ENCODE data around the gene ACTMAP.
"Not testable (repeated sequence)": the region's sequence is repeated elsewhere in the genome, so short reads cannot be mapped to it uniquely, and the experiment has no call there.

ACTMAP gene, protein sequence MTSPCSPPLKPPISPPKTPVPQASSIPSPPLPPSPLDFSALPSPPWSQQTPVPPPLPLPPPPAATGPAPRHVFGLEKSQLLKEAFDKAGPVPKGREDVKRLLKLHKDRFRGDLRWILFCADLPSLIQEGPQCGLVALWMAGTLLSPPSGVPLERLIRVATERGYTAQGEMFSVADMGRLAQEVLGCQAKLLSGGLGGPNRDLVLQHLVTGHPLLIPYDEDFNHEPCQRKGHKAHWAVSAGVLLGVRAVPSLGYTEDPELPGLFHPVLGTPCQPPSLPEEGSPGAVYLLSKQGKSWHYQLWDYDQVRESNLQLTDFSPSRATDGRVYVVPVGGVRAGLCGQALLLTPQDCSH

DNA sequence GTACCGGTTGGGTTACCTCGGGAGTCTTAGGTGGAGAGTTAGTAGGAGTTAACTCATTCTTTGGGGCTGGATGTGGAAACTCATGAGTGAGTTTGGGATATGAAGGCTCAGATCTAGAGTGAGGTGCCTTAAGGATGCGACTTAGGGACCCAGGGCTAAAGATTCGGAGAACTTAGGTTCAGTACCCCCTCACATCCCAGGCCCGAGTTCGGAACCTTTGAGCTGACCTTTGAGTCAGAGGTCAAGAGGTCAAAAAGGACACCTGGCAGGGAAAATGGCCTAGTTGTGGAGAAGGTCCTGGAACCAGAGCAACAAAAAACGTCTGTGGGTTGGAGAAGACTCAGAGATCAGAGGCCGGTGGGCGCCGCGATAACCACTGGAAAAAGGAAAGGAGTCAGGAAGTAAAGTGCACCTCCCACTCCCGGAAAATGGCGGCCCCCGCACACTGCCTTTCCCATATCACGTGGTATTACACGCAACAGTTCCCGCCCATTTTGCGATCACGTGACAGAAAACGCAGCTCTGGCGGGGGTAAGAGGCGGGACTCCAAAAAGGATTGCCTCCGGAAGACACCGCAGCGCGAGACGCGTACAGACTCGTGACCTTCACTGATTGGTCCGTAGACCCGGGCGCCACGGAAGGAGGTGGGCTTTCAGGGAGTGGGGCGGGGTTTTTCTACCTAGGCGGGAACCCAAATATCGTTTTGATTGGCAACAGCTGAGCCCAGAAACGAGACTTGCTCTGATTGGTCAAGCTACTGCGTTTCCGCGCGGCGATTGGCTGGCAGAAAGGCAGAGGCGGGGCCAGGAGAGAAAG lies at the start of gene ACTMAP:
Gene ACTMAP, minus strand, starts transcription at position 420 of the 816 bp plus-strand sequence. CDS start 674 bp downstream, outside the sequence.
- DNase-seq (ENCODE audit: low spot score): peak; percentile 100

DNA sequence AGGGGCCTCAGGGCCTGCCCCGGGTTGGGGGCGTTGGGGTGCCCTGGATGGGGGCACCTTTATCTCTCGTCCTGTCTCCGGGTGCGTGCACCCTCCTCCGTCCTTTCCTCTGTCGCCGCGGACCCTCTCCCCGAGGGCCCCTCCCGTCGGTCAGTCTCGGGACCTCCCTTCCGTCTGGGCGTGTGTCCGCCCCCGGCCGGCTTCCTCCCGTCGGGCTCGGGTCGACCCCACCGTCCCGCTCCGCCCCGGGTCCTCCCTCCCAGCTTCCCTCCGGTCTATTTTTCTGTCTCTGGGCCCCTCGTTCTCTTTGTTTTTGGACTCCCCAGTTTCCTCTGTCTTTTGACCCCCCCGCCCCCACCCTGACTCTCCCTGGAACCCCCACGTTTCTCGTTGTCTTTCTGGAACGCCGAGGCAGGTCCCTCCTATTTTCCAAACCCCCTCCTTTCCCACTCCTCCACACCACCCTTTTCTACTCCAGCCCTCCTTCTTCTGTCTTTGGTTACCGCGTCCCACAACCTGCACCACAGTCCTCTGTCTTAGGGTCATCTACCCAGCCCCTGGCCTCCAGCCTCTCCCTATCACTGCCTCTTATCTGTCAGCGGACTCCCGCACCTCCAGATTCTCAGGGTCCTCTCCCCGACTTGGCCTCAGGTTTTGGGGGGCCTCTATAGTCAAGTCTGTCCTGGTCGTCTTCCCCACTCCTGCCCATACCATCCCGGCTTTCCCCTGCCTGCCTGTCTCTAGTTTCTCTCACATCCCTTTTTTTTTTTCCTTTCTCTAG lies 49.5 kb upstream of the ACTMAP start:
- peak; percentile 41 for DNase-seq (ENCODE audit: low spot score)

DNA sequence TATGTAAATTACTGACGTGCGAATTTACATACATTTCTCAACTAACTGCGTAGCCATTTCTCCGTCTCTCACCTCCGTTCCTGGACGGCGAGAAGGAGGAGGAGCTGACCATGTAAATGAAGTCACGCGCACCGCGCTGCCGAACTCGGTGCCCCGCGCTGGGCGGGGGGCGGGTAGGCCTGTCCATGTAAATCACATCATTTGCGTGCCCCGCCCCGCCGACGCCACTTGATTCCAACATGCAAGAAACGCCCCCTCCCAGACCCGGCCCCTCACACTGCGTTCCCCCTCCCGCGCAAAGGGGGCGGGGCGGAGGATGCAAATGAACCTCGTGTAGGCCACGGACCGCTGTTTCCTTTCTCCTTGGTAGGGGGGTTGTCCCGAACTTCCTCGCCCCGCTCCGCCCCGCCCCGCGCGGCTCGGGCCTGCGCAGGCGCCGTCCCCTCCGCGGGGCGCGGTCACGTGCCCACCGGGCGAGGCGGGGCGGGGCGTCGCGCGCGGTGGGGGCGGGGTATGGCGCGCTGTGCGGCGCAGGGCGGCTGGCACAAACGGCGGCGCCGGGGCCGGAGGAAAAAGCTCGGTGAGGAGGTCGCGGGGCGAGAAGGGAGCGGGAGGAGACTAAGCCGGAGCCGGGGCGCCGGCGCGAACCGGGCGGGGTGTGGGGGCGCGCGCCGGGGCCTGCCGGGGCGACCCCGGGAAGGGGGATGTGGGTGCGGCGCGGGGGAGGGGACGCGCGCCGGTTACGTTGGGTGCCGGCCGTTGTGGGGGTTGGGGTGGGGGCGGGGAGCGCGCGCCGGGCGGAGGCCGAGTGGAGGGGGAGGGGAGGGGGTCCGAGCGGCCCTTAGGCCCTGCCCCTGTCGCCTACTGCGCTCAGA lies 48.6 kb upstream of the ACTMAP start, which contains the start of gene EGLN2:
Gene EGLN2, plus strand, starts transcription at position 509 of the 875 bp plus-strand sequence. CDS start 1,382 bp downstream, outside the sequence.
- peak; percentile 100 for DNase-seq (ENCODE audit: low spot score)

DNA sequence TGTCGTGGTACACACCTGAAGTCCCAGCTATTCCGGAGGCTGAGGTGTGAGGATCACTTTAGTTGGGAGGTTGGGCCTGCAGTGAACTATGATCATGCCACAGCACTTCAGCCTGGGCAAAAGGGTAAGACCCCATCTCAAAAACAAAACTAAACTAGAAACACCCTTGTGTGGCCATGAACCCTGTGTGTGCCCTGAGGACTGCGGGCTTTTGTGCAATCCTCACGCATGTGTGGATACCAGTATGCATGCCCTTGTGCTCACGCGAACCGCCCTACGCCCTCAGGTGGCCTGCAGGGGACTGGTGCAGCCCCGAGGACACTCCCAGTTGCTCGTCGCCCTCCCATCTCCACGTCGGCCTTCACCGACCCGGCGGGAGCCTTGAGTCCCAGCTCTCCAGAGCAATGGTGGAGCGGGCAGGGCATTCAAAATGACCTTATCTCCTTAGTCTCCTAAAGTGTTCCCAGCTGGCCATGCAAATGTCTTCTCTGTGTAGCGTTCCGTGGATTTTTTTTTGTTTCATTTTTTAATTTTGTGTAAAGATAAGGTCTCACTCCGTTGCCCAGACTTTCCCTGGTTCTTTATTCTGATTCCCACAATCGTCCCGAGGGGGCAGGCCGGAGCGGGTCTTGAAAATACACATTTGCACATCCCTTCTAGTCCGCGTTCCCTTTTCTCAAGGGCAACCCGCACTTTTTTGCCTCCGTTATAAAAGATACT lies 47.8 kb upstream of the ACTMAP start:
- peak; percentile 87 for DNase-seq (ENCODE audit: low spot score)

DNA sequence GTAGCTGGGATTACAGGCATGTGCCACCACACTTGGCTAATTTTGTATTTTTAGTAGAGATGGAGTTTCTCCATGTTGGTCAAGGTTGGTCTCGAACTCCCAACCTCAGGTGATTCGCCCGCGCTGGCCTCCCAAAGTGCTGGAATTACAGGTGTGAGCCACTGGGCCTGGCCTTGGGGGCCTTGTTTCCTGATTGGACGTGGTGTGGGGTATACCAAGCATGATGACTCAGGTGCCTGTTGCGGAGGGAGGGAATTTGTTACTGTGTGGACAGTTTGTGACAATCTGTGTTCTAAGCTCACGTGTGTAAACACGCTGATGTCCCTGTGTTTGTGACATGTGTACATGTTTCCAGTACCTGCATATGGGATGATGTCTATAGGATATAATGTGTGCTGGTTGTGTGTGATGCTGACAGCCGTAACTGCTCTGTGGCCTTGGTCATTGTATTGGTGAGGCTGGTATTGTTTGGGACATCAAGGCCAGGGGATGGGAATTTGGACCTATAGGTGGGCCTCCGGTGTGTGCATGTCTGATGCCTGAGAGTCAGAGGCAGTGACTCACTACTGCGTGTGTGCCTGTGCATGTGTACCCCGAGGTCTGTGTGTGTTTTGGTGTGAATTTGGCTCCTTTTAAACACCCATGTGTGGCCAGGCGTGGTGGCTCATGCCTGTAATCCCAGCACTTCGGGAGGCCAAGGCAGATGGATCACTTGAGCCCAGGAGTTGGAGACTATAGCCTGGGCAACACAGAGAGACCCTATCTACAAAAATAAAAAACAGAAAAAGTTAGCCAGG lies 47.1 kb upstream of the ACTMAP start:
- no peak for DNase-seq (ENCODE audit: low spot score)

DNA sequence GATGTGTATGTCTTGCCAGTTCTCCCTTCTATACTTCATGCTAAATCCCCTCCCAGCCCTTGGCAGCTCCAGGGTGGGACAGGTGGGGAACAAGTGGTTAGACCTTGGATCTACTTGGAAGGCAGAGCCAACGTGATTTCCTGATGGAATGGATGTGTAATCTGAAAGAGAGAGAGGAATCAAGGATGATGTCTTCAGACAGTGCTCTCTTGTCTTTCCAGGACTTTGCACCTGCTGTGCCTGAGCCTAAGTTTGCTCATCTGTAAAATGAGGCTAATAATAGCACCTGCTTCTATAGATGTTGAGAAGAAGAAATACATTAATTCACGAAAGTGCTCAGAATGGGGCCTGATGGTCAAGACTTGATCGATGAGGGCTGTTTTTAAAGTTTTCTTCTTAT lies 41.7 kb upstream of the ACTMAP start:
- DNase-seq (ENCODE audit: low spot score): peak; percentile 45

DNA sequence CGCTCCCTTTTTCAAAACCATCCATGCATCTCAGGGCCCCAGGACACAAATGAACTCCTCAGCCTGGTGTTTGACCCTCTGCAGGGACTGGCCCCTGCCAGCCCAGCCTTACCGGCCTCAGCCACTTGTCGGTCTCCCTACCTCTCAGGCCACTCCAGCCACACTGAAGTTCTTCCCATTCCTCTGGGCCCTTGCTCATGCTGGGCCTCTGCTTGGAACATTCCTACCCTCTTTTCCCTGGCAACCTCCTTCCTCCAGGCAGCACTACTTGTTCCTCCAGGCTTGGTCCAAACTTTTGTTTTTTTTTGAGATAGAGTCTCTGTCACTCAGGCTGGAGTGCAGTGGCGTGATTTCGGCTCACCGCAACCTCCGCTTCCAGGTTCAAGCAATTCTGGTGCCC lies 41.1 kb upstream of the ACTMAP start:
- DNase-seq (ENCODE audit: low spot score): no peak

DNA sequence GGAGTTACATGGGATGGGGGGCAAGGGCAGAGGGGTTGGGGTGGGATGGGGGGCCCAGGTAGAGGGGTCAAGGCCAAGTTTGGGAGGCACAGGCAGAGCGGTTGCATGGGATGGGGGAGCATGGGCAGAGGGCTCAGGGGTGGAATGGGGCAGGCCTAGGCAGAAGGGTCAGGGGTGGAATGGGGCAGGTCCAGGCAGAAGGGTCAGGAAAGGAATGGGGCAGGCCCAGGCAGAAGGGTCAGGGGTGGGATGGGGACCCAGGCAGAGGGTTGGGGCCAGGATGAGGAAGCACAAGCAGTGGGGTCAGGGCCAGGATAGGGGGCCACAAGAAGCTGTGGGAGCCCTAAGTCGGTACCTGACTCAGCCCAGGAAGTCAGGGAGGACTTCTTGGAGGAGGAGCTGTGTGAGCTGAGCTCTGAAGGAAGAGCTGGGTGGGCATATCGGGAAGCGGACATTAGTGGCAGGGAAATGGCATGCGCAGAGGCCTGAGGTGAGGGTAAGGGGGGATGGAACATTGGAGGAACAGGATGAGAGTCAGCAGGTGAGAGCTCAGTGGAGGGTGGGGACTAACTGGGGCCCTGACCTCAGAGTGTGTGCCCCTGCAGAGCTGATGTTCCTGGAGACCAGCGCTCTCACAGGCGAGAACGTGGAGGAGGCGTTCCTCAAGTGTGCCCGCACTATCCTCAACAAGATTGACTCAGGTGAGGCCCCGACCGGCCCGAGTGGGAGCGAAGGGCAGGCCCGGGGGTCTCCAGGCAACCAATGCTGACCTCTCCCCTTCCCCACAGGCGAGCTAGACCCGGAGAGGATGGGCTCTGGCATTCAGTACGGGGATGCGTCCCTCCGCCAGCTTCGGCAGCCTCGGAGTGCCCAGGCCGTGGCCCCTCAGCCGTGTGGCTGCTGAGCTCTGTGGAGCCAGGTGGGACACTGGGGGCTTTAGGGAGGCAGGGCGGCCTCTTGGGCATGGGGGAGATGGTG lies 36.1 kb upstream of the ACTMAP start:
- no peak for DNase-seq (ENCODE audit: low spot score)

DNA sequence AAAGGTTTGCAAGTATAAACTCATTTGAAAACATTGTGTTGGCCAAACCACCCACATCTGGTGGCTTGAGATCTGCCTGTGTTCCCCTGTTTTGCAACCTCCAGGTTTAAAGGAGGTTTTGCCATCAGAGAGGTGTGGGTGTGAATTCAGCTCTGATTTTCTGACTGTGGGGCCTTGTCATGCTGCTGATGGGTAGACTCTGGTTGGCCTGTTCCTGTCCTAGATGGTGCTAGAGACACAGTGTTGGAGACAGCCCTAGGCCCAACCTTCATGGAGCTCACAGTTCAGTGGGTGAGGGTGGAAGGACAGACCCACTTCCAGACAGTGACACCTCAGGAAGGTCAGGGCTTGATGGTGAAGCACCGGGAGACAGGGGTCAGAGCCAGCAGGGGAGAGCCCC lies 35.2 kb upstream of the ACTMAP start:
- DNase-seq (ENCODE audit: low spot score): no peak

DNA sequence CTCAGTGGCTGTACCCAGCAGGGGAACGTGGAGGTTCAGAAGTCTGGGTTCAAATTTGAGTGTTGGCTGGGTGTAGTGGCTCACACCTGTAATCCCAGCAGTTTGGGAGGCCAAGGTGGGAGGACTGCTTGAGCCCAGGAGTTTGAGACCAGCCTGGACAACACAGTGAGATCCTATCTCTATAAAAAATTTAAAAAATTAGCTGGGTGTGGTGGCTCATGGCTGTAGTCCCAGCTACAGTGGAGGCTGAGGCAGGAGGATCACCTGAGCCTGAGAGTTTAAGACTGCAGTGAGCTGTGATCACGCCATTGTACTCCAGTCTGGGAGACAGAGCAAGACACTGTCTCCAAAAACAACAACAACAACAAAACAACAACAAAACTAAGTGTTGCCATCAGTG lies 33.9 kb upstream of the ACTMAP start:
- not testable (repeated sequence) for DNase-seq (ENCODE audit: low spot score)

DNA sequence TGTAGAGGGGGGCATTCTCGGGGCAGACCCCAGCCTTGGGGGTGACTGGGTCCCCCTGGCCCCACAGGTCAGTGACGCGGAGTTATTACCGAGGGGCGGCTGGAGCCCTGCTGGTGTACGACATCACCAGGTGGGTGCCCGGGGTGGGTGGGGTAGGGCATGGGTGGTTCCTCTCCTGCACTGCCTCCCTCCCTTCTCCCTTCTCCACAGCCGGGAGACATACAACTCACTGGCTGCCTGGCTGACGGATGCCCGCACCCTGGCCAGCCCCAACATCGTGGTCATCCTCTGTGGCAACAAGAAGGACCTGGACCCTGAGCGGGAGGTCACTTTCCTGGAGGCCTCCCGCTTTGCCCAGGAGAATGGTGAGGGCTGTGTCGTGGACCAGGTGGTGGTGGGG lies 33.4 kb upstream of the ACTMAP start:
- DNase-seq (ENCODE audit: low spot score): no peak

DNA sequence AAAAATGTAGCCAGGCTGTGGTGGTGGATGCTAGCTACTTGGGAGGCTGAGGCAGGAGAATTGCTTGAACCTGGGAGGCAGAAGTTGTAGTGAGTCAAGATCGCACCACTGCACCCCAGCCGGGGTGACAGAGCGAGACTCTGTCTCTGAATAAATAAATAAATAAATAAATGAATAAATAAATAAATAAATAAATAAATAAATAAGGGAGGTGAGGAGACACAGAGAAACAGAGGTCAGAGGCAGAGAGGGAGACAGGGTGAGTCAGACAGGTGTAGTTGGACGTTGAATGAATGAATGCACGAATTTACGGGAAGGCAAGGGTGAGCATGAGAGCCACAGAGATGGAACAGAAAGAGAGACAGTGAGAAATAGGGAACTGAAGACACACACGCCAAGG lies 30.9 kb upstream of the ACTMAP start:
- DNase-seq (ENCODE audit: low spot score): no peak

DNA sequence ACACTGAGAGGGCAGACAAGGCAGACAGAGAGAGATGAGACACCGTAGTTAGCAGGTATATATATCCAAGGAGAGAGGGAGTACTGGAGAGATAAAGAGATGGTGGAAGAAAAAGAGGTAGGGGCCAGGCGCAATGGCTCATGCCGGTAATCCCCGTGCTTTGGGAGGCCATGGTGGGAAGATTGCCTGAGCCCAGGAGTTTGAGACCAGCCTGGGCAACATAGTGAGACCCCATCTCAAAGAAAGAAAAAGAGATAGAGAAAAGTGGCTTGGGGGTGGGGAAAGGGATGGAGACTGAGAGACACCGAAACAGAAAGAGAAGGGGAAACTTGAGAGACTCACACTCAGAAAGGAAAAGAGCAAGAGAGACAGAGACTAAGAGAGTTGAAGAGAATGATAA lies 30.3 kb upstream of the ACTMAP start:
- DNase-seq (ENCODE audit: low spot score): no peak

DNA sequence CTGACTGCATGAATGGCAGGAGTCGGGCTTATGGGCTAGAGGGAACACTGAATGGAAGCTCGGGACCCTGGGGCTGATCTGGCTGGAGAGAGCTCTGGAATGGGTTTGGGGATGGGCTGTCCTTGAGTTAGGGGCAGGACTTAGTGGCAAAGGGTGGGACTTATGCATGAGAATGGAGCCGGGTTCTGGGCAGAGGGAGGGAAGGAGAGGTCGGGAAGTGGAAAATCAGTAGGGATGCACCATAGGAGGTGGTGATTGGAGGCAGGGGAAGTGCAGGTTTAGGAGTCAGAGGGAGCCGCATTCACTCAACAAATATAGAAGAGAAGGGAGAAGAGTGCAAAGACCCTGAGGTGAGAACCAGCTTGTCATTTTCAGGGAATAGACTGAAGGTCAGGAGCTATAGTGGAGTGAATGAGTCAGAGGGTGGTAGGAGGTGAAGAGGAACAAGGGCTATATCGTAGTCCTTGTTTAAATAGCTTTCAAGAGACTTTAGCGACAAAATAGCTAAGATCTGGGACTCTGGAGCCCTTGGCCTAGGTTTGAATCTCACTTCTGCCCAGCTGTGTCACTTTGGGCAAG lies 28.5 kb upstream of the ACTMAP start:
- DNase-seq (ENCODE audit: low spot score): no peak

DNA sequence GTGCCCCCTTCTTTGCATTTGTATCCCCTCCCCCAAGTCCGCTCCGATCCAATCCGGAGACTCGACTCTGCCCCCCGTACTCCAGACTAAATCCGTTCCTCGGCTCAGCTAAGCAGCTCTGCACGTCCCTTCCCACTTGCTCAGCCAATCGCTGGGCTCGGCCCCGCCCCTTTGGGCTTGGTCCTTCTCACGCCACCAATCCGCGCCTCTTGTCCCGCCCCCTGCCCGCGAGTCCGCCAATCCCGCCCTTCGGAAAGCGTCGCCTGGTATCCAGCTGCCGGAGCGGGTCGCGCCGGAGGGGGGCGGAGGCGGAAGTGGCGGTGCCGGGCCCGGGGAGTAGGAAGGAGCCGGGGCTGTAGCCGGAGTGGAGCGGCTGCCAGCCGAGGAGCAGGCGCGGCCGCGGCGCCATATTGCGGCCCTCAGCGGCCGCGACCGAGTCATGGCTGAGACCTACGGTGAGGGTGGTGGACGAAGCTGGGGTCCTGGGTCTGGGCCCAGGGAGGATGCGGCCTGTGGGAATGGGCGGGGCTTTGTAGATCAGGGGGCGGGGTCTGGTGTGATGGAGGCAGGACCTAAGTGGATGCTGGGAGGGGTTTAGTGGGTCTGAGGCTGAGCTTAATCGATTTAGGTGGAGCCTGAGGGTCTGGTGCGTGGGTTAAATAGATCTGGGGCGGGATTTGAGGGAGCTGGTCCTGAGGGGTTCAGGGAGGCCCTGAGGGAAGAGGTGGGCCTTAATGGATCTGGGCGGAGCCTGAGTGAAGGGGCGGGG lies 27.8 kb upstream of the ACTMAP start, which contains the start of gene RAB4B:
Gene RAB4B, plus strand, starts transcription at position 311 of the 769 bp plus-strand sequence. Its CDS starts 129 bp downstream, at position 440.
- DNase-seq (ENCODE audit: low spot score): peak; percentile 100

DNA sequence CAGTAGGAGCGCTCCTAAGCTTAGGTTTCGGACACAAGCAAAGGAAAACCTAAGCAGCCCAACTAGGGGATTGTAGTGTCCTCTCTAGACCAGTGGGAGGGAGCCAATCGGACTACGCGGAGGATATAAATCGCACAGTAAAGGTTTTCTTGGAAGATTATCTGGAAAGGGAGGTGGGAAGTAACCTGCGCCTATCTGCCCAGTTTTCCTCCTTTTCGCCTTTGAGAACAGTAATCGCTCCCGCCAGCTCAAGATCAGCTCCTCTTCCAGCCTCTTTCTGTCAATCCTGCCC lies 27.3 kb upstream of the ACTMAP start:
- no peak for DNase-seq (ENCODE audit: low spot score)

DNA sequence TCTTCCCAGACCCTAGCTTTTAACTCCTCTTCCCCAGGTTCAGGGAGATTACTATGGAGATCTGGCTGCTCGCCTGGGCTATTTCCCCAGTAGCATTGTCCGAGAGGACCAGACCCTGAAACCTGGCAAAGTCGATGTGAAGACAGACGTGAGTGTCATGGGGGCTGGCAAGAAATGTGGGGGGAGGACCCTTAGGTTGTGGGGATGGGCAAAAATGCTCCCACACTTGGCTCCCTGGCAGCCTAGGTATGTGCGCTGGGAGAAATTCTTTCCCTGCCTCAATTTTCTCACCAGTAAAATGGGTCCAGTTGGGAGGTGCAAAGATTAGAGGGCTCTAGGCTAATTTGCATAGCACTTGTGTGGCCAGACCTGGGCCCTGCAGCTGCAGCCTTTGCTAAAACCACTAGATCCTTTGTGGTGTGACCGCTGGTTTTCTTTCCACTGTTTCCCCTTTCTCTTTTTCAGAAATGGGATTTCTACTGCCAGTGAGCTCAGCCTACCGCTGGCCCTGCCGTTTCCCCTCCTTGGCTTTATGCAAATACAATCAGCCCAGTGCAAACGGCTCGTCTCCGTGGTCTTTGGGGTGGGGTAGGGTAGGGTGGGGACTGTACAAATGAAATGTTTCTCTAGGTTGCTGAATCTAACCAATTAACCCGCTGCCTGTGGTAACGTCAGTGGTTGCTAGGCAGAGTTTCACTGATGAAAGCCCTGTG lies 26.8 kb upstream of the ACTMAP start:
- peak; percentile 99 for DNase-seq (ENCODE audit: low spot score)
